Measurements from ENCODE around the gene MBL2.

The MBL2 gene

GRCh38 chr10:52774600-52775106, 2.1 kb upstream of the MBL2 start:
- H3K9me3 ChIP-seq (ENCODE audit: control insufficient read depth, low read length) = no peaks in the 10 kb centered on the region
- no peaks in the 10 kb centered on the region for H3K4me1 ChIP-seq (ENCODE audit: control insufficient read depth, insufficient read depth, low read length, poor library complexity, severe bottlenecking)
- H3K4me3 ChIP-seq (ENCODE audit: insufficient read depth, low read depth, low read length, poor library complexity, severe bottlenecking) = no peak overlapping the region
- no peak overlapping the region for H3K27ac ChIP-seq (ENCODE audit: insufficient read depth, low read length, poor library complexity, severe bottlenecking)
- no peak for DNase-seq
- no peaks in the 10 kb centered on the region for H3K36me3 ChIP-seq (ENCODE audit: control insufficient read depth, insufficient read depth, low read length)
- no peaks in the 10 kb centered on the region for H3K27me3 ChIP-seq (replicated peaks; ENCODE audit: control insufficient read depth, insufficient read depth, low read length, poor library complexity, severe bottlenecking)

GRCh38 chr10:52774182-52774581, 1.6 kb upstream of the MBL2 start:
- Histone ChIP-seq H3K27ac (ENCODE audit: insufficient read depth, low read length, poor library complexity, severe bottlenecking) (no peak overlapping the region), H3K4me3 (ENCODE audit: insufficient read depth, low read depth, low read length, poor library complexity, severe bottlenecking) (no peak overlapping the region)
- DNase-seq = no peak

GRCh38 chr10:52771534-52772445, 794 bp downstream of the MBL2 start:
- DNase-seq = no peak
- no peaks in the 10 kb centered on the region for H3K36me3 ChIP-seq (ENCODE audit: control insufficient read depth, insufficient read depth, low read length)
- H3K27ac ChIP-seq (ENCODE audit: insufficient read depth, low read length, poor library complexity, severe bottlenecking) = no peak overlapping the region
- H3K4me1 ChIP-seq (ENCODE audit: control insufficient read depth, insufficient read depth, low read length, poor library complexity, severe bottlenecking) = no peaks in the 10 kb centered on the region
- no peaks in the 10 kb centered on the region for H3K9me3 ChIP-seq (ENCODE audit: control insufficient read depth, low read length)
- no peaks in the 10 kb centered on the region for H3K27me3 ChIP-seq (replicated peaks; ENCODE audit: control insufficient read depth, insufficient read depth, low read length, poor library complexity, severe bottlenecking)
- no peak overlapping the region for H3K4me3 ChIP-seq (ENCODE audit: insufficient read depth, low read depth, low read length, poor library complexity, severe bottlenecking)

More at GRCh38 chr10:52774182-52774581, 1.6 kb upstream of the MBL2 start:
- no peaks in the 10 kb centered on the region for H3K4me1 ChIP-seq (ENCODE audit: control insufficient read depth, insufficient read depth, low read length, poor library complexity, severe bottlenecking)
- H3K36me3 ChIP-seq (ENCODE audit: control insufficient read depth, insufficient read depth, low read length) = no peaks in the 10 kb centered on the region
- H3K27me3 ChIP-seq (replicated peaks; ENCODE audit: control insufficient read depth, insufficient read depth, low read length, poor library complexity, severe bottlenecking) = no peaks in the 10 kb centered on the region
- H3K9me3 ChIP-seq (ENCODE audit: control insufficient read depth, low read length) = no peaks in the 10 kb centered on the region

- H3K27me3 ChIP-seq (replicated peaks; ENCODE audit: control insufficient read depth, insufficient read depth, low read length, poor library complexity, severe bottlenecking) = no peaks in the 10 kb centered on the region
- H3K27ac ChIP-seq (ENCODE audit: insufficient read depth, low read length, poor library complexity, severe bottlenecking) = no peak overlapping the region
- no peak overlapping the region for H3K4me3 ChIP-seq (ENCODE audit: insufficient read depth, low read depth, low read length, poor library complexity, severe bottlenecking)
- no peaks in the 10 kb centered on the region for H3K36me3 ChIP-seq (ENCODE audit: control insufficient read depth, insufficient read depth, low read length)
- no peak for DNase-seq
- no peaks in the 10 kb centered on the region for H3K4me1 ChIP-seq (ENCODE audit: control insufficient read depth, insufficient read depth, low read length, poor library complexity, severe bottlenecking)
- H3K9me3 ChIP-seq (ENCODE audit: control insufficient read depth, low read length) = no peaks in the 10 kb centered on the region
These were observed 1.7 kb downstream of the MBL2 start for GRCh38 chr10:52770904-52771303.

GRCh38 chr10:52769966-52770365, 2.6 kb downstream of the MBL2 start:
- H3K4me3 ChIP-seq (ENCODE audit: insufficient read depth, low read depth, low read length, poor library complexity, severe bottlenecking) = no peak overlapping the region
- H3K27me3 ChIP-seq (replicated peaks; ENCODE audit: control insufficient read depth, insufficient read depth, low read length, poor library complexity, severe bottlenecking) = no peaks in the 10 kb centered on the region
- H3K9me3 ChIP-seq (ENCODE audit: control insufficient read depth, low read length) = no peaks in the 10 kb centered on the region
- no peaks in the 10 kb centered on the region for H3K4me1 ChIP-seq (ENCODE audit: control insufficient read depth, insufficient read depth, low read length, poor library complexity, severe bottlenecking)
- no peak overlapping the region for H3K27ac ChIP-seq (ENCODE audit: insufficient read depth, low read length, poor library complexity, severe bottlenecking)
- no peaks in the 10 kb centered on the region for H3K36me3 ChIP-seq (ENCODE audit: control insufficient read depth, insufficient read depth, low read length)
- DNase-seq = no peak

GRCh38 chr10:52768001-52768532, 4.5 kb downstream of the MBL2 start:
- H3K4me3 ChIP-seq (ENCODE audit: insufficient read depth, low read depth, low read length, poor library complexity, severe bottlenecking) = no peak overlapping the region
- H3K27ac ChIP-seq (ENCODE audit: insufficient read depth, low read length, poor library complexity, severe bottlenecking) = no peak overlapping the region
- no peak for DNase-seq
- H3K9me3 ChIP-seq (ENCODE audit: control insufficient read depth, low read length) = no peaks in the 10 kb centered on the region
- H3K36me3 ChIP-seq (ENCODE audit: control insufficient read depth, insufficient read depth, low read length) = no peaks in the 10 kb centered on the region
- no peaks in the 10 kb centered on the region for H3K4me1 ChIP-seq (ENCODE audit: control insufficient read depth, insufficient read depth, low read length, poor library complexity, severe bottlenecking)
- no peaks in the 10 kb centered on the region for H3K27me3 ChIP-seq (replicated peaks; ENCODE audit: control insufficient read depth, insufficient read depth, low read length, poor library complexity, severe bottlenecking)

GRCh38 chr10:52762088-52762487, 10.5 kb downstream of the MBL2 start:
- DNase-seq = no peak
- H3K27me3 ChIP-seq (replicated peaks; ENCODE audit: control insufficient read depth, insufficient read depth, low read length, poor library complexity, severe bottlenecking) = no peaks in the 10 kb centered on the region
- H3K9me3 ChIP-seq (ENCODE audit: control insufficient read depth, low read length) = no peaks in the 10 kb centered on the region
- H3K36me3 ChIP-seq (ENCODE audit: control insufficient read depth, insufficient read depth, low read length) = no peaks in the 10 kb centered on the region
- no peaks in the 10 kb centered on the region for H3K4me1 ChIP-seq (ENCODE audit: control insufficient read depth, insufficient read depth, low read length, poor library complexity, severe bottlenecking)
- no peak overlapping the region for H3K4me3 ChIP-seq (ENCODE audit: insufficient read depth, low read depth, low read length, poor library complexity, severe bottlenecking)
- H3K27ac ChIP-seq (ENCODE audit: insufficient read depth, low read length, poor library complexity, severe bottlenecking) = no peak overlapping the region

GRCh38 chr10:52759154-52759553, 13.4 kb downstream of the MBL2 start:
- no peaks in the 10 kb centered on the region for H3K9me3 ChIP-seq (ENCODE audit: control insufficient read depth, low read length)
- no peaks in the 10 kb centered on the region for H3K4me1 ChIP-seq (ENCODE audit: control insufficient read depth, insufficient read depth, low read length, poor library complexity, severe bottlenecking)
- DNase-seq = no peak
- H3K4me3 ChIP-seq (ENCODE audit: insufficient read depth, low read depth, low read length, poor library complexity, severe bottlenecking) = no peak overlapping the region
- no peak overlapping the region for H3K27ac ChIP-seq (ENCODE audit: insufficient read depth, low read length, poor library complexity, severe bottlenecking)
- H3K36me3 ChIP-seq (ENCODE audit: control insufficient read depth, insufficient read depth, low read length) = no peaks in the 10 kb centered on the region
- H3K27me3 ChIP-seq (replicated peaks; ENCODE audit: control insufficient read depth, insufficient read depth, low read length, poor library complexity, severe bottlenecking) = no peaks in the 10 kb centered on the region

- Histone ChIP-seq H3K4me3 (ENCODE audit: insufficient read depth, low read depth, low read length, poor library complexity, severe bottlenecking) (no peak overlapping the region), H3K4me1 (ENCODE audit: control insufficient read depth, insufficient read depth, low read length, poor library complexity, severe bottlenecking) (no peaks in the 10 kb centered on the region), H3K27me3 (replicated peaks; ENCODE audit: control insufficient read depth, insufficient read depth, low read length, poor library complexity, severe bottlenecking) (no peaks in the 10 kb centered on the region), H3K9me3 (ENCODE audit: control insufficient read depth, low read length) (no peaks in the 10 kb centered on the region), H3K27ac (ENCODE audit: insufficient read depth, low read length, poor library complexity, severe bottlenecking) (no peak overlapping the region), H3K36me3 (ENCODE audit: control insufficient read depth, insufficient read depth, low read length) (no peaks in the 10 kb centered on the region)
- no peak for DNase-seq
These were observed 14.2 kb downstream of the MBL2 start for GRCh38 chr10:52758406-52758805.

- H3K27me3 ChIP-seq (replicated peaks; ENCODE audit: control insufficient read depth, insufficient read depth, low read length, poor library complexity, severe bottlenecking) = no peaks in the 10 kb centered on the region
- no peak for DNase-seq
- no peaks in the 10 kb centered on the region for H3K36me3 ChIP-seq (ENCODE audit: control insufficient read depth, insufficient read depth, low read length)
- no peak overlapping the region for H3K4me3 ChIP-seq (ENCODE audit: insufficient read depth, low read depth, low read length, poor library complexity, severe bottlenecking)
- no peak overlapping the region for H3K27ac ChIP-seq (ENCODE audit: insufficient read depth, low read length, poor library complexity, severe bottlenecking)
- no peaks in the 10 kb centered on the region for H3K9me3 ChIP-seq (ENCODE audit: control insufficient read depth, low read length)
- H3K4me1 ChIP-seq (ENCODE audit: control insufficient read depth, insufficient read depth, low read length, poor library complexity, severe bottlenecking) = no peaks in the 10 kb centered on the region
These were observed 14.8 kb downstream of the MBL2 start for GRCh38 chr10:52757773-52758172.

All from effector memory CD4-positive, alpha-beta T cell (primary cell).